OCI-M2 (cell line): Measurements from ENCODE around the gene LRCH1.

Experiments used
- DNase-seq: peaks from one replicate; lab custom pipeline; 2025; ENCODE audit not compliant: unreplicated experiment; lab: John Stamatoyannopoulos, UW

The LRCH1 gene

GRCh38 chr13:46531953-46532352, 21.0 kb upstream of the LRCH1 start:
- DNase-seq: no peak

GRCh38 chr13:46535002-46535401, 18.0 kb upstream of the LRCH1 start:
- DNase-seq: no peak

GRCh38 chr13:46535825-46536224, 17.1 kb upstream of the LRCH1 start:
- DNase-seq: no peak

GRCh38 chr13:46536341-46536740, 16.6 kb upstream of the LRCH1 start:
- no peak for DNase-seq

DNA sequence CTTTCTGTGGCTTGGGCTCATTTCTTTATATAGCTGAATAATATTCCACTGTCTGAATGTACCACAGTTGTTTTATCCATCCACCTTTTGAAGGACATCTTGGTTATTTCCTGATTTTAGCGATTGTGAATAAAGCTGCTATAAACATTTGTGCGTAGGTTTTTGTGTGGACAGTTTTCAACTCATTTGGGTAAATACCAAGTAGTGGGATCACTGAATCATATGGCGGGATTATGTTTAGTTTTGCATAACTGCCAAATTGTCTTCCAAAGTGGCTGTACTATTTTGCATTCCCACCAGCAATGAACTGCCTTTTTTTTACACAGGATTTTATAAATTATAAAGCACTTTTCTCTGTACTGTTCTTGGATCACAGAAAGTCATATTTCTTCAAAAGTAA, 13.7 kb upstream of the LRCH1 start:
- DNase-seq: no peak

- no peak for DNase-seq
Measured at GRCh38 chr13:46541210-46541609, 11.8 kb upstream of the LRCH1 start.

GRCh38 chr13:46542833-46543232, 10.1 kb upstream of the LRCH1 start:
- no peak for DNase-seq

DNA sequence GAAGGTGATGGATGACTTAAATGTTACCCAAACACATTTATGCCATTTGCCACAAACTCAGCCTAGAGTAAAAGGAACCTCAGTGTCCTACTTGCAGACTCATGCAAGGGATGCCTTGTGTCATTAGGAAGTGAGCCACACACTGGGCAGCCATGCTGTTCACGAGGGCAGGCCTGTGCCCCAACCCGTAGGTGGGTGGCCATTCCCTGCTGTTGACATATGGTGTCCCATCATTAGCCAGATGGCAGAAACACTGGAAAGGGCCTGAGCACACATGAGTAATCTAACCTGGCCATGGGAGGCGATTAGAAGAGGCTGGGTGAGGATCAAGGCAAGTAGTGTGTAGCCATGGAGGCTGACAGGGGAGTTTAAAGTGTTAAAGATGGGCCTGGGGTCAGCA, 9.7 kb upstream of the LRCH1 start:
- DNase-seq: no peak

DNA sequence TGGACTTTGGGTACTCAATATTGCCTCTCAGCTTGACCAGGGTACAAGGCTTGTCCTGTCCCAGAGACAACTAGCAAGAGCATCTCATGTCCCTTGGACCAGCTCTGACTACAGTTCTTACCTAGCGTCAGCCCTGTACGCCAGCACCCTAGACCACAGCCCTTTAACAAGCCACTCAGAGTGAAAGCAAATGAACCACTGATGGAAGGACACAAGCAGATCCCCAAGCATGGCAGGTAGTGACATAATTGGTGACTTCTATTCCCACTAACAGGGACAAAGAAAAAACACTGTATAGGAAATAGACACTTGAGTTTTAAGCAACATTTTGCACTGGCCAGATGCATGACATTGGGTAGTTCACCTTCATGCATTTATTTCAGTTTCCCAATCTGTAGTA, 8.8 kb upstream of the LRCH1 start:
- no peak for DNase-seq

- no peak for DNase-seq
Measured at GRCh38 chr13:46544811-46545210, 8.2 kb upstream of the LRCH1 start.

- no peak for DNase-seq
Measured at GRCh38 chr13:46546084-46546768, 6.7 kb upstream of the LRCH1 start.

DNA sequence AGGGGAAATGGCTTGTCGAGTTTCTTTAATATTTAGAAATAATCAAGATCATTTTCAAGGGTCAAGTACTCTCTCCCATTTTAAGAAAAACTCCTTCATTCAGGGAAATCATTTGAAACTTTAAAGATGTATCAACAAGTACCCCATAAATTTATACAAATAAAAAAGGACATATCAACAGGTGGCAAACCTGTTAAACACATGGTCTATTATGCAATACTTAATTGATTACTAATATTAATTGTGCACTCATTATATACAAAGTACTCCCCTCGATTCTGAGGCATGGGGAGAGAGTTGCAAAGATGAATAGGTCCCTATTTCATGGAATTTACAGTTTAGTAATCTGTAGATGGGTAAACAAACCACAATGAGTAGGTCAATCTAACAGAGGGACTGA, 2.1 kb upstream of the LRCH1 start:
- DNase-seq: no peak

DNA sequence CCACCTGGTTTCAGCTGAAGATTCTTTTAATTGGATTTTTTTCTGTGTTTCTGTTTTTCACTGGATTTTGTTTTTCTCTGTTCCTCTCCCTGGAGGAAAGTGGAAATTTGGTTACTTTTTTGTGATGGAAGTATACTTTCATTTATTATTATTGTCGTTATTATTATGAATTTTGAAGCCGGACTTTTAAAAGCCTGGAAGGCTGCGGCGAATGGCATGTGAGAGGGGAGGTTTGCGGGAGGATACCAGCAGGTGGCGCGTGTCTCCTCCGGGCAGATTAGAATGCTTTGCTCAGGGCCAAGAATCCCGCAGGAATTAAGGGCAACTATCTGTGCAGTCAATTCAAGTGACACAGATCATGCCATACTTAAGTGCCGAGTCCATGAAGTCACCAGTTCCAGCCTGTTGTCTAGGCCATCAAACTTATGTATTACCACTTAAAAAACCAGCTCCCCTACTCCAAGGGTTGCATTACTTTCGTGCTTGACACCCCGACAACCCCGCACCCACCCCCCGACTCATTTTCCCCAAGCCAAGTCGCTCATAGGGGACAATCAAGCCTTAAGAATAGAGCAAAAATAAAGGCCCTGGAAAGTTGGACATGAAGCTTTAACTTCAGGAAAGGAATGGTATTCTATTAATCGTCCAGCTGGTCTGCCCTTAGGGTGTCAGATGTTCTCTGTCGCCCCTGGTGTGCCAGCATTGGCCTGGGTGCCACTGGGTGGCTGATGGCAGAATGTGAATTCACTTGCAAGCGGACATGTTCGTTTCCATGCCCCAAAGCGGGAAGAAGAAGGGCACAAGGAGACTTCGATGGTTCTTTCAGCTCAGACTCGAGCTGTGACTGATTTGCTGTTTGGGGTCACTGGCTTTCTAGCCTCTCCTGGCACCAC, 1.3 kb upstream of the LRCH1 start:
- DNase-seq: no peak

- no peak for DNase-seq
Measured at GRCh38 chr13:46552303-46552682, 677 bp upstream of the LRCH1 start.

GRCh38 chr13:46553521-46553885, 533 bp downstream of the LRCH1 start:
- no peak for DNase-seq

DNA sequence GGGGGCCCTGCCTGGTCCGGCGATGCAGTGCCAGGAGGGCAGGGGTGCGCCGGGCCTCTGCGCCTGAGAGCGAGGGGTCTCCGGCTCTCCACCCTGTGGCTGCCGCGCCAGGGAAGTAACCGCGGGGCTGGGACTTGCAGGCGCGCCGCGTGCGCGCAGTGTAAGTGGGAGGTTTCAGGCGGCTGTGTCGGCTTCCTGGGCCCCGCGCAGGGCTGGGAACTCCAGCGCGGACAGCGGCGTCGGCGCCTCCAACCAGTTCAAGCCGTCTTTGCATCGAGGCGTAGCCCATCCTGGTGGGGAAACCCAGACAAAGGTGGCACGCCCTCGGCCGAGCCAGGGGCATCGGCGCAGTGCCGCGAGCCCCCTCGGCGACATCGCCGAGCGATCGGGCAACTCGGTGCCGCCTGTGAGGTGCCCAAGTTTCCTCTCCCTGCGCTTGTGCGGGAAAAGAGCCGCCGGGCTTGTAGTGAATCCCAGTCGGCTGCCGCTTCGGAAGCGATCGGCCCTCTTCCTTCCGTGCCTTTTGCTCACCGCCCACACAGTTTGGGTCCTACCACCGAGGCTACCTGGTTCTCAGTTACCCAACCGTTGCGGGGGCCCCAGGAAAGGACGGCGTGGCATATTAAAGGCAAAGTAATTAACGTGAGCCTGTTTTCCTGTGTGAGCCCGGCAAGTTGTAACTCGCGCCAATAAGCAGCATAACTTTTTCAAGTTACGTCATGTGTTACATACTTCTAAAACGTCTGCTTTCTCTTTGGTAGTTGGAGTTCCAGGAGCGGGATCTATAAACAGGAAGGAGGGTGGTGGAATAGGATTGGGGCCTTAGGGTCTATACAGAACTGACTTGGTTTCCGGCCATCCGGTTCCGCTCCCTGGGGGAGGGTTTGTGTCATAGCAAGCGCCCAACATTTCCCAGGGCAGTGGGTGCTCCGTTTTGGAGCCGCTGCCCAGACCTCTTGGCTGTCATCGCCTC, 1.2 kb downstream of the LRCH1 start:
- no peak for DNase-seq

GRCh38 chr13:46554951-46555350, 2.0 kb downstream of the LRCH1 start:
- DNase-seq: no peak

GRCh38 chr13:46555722-46556417, 2.9 kb downstream of the LRCH1 start:
- no peak for DNase-seq

- DNase-seq: no peak
Measured at GRCh38 chr13:46556418-46556779, 3.4 kb downstream of the LRCH1 start.

- no peak for DNase-seq
Measured at GRCh38 chr13:46559272-46559805, 6.4 kb downstream of the LRCH1 start.

DNA sequence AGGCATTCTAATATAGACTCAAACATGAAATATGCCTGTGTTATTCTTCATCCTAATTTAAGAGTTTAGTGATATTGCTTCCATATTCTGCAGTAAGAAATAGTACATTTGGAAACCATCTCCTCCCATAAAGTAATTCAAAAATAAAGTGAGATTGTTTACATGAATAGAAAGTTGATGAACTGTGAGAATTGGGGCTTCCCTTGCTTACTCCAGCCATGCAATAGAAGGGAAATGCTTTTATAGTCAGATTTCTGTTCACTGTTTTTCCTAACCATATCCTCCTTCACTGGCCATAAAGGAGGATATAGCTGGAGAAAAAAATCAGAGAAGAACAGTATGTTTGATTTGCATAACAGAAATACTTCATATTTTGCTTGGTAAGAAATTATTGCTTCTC, 7.8 kb downstream of the LRCH1 start:
- DNase-seq: no peak
